ENCODE measurements around the gene PROKR1. TPM values are rescaled to one million over a fixed set of nuclear protein-coding genes. Genes with fewer than 3 reads are reported as not detected.

PROKR1 gene
- total and polyA plus RNA-seq, 2 of the 4 experiments (the other 2 are of a cell fraction): not detected

- in situ Hi-C loops (cut with MboI; ENCODE audit: low sequenced_read_pairs): no loop called here
- TF ChIP-seq RAD21 (IDR thresholded peaks at IDR 0.05; ENCODE audit: low read length): no peak
- no peak for TF ChIP-seq MAZ (IDR thresholded peaks at IDR 0.05; ENCODE audit: borderline replicate concordance, low read depth, low read length)
These were observed 11.4 kb upstream of the PROKR1 start for GRCh38 chr2:68632021-68632420.

More at GRCh38 chr2:68632021-68632420, 11.4 kb upstream of the PROKR1 start:
- Histone ChIP-seq H3K4ac (ENCODE audit: low read depth, low read length) (no peak overlapping the region), H2BK20ac (ENCODE audit: low read depth, low read length) (no peak overlapping the region), H2AFZ (replicated peaks; ENCODE audit: low read length, poor library complexity) (no peak overlapping the region), H4K20me1 (ENCODE audit: insufficient read depth, low read length) (no peaks in the 10 kb centered on the region), H3K4me1 (ENCODE audit: control insufficient read depth, insufficient read depth, low read length) (no peaks in the 10 kb centered on the region), H3K27ac (ENCODE audit: insufficient read depth, low read length) (no peak overlapping the region), H3K9ac (ENCODE audit: low read depth, low read length) (no peak overlapping the region), H2AK9ac (replicated peaks; ENCODE audit: low read depth, low read length, poor library complexity) (no peak overlapping the region), H3K36me3 (ENCODE audit: control insufficient read depth, insufficient read depth, low read length) (no peaks in the 10 kb centered on the region), H3K79me1 (ENCODE audit: low read depth in 1 of 2, low read length in 2 of 2) (no peaks in the 10 kb centered on the region), H4K91ac (ENCODE audit: insufficient read depth, low read depth, low read length) (no peak overlapping the region), H3K27me3 (ENCODE audit: control insufficient read depth, insufficient read depth, low read length) (peaks cover 46% of the 10 kb centered on the region), H3K23ac (ENCODE audit: low read depth, low read length) (no peak overlapping the region), H4K5ac (ENCODE audit: low read depth, low read length) (no peak overlapping the region), H3K56ac (ENCODE audit: extremely low read depth, insufficient read depth, low read length) (no peak overlapping the region), H2AK5ac (ENCODE audit: low read depth, low read length) (no peak overlapping the region), H3K14ac (replicated peaks; ENCODE audit: low read depth, low read length) (no peak overlapping the region), H2BK120ac (ENCODE audit: low read depth, low read length) (no peak overlapping the region), H4K8ac (ENCODE audit: low read depth in 2 of 2, low read length in 2 of 2) (no peak overlapping the region), H3K4me2 (ENCODE audit: low read depth, low read length) (no peak overlapping the region), H3K9me1 (ENCODE audit: insufficient read depth, low read length) (0 out of 2 replicates have a peak, but pooled peaks cover 3% of the 10 kb centered on the region), H3K18ac (ENCODE audit: low read depth, low read length) (no peak overlapping the region), H3K9me3 (ENCODE audit: control insufficient read depth, insufficient read depth, low read length) (peaks cover 7% of the 10 kb centered on the region), H2BK15ac (ENCODE audit: low read depth, low read length) (no peak overlapping the region), H3K4me3 (ENCODE audit: insufficient read depth, low read depth, low read length) (no peak overlapping the region), H2BK5ac (ENCODE audit: low read depth, low read length, poor library complexity, severe bottlenecking) (no peak overlapping the region)
- DNase-seq (no peak), ATAC-seq (ENCODE audit: low read depth) (no peak)
- WGBS, 2 experiments (ENCODE audit: extremely low coverage in 2 of 2, insufficient read length in 1 of 2): 60% methylated on average over 1 of the region's 3 CpGs; no CpG with 5 or more reads in 1 of the 2 experiments
- POLR2A ChIA-PET (ENCODE audit: unreplicated experiment): no interaction called here
- BruUV-seq (replicated peaks): no TSS peak
- CTCF ChIA-PET: no interaction called here
- dilution Hi-C loops (cut with HindIII; ENCODE audit: low sequenced_read_pairs, unreplicated experiment): no loop called here
- intact Hi-C loops (cut with micrococcal nuclease): no loop called here

Measured in IMR-90 (cell line).